Vagina (tissue), 2 donors: ENCODE results near the gene ITGBL1.

Experiments used
- POLR2A ChIP-seq, 2 donors: fragments of 450-650 bp; IDR thresholded peaks; one replicate each; pipeline ENCODE4 v1.6.1; 2017; ENCODE audit warnings: antibody characterized with exemption in 2 of 2, mild to moderate bottlenecking in 2 of 2, moderate library complexity in 2 of 2
- POLR2AphosphoS5 ChIP-seq, 2 donors: sonication (generic); formaldehyde crosslinking; IDR thresholded peaks; one replicate each; pipeline ENCODE4 v1.9.0; 2017; ENCODE audit warnings: antibody characterized with exemption in 2 of 2, mild to moderate bottlenecking in 2 of 2, low read depth in 1 of 2; ENCODE audit not compliant: insufficient read depth in 1 of 2
- TF ChIP-seq, protein P1 (sequence below), 3 experiments: fragments of 450-650 bp in 2 of 3; fragments of 200-600 bp in 1 of 3; sonication (generic) in 1 of 3; IDR thresholded peaks; one replicate each; pipeline ENCODE4 v1.5.1; 2017 to 2019; ENCODE audit warnings: antibody characterized with exemption in 3 of 3, mild to moderate bottlenecking in 2 of 3, moderate library complexity in 2 of 3

DNA sequence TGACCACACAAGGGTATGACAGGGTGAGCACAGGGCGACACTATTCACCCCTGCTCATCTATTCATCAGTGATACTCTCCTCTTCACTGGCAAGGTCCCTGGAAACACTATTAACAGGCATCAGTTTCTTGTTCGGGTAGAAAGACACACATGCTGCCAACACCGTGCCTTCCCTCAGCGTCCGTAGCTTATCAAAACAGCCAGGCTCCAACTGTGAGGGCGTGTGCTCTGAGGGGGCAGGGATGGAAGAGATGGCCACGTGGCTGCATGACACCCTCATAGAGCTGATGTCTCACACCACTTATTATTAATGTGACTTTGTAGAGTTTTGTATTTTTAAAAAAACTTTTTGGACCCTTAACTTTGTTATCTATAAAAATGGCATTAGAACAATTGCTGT, 160.3 kb downstream of the ITGBL1 start:
- TF ChIP-seq, protein P1, sequence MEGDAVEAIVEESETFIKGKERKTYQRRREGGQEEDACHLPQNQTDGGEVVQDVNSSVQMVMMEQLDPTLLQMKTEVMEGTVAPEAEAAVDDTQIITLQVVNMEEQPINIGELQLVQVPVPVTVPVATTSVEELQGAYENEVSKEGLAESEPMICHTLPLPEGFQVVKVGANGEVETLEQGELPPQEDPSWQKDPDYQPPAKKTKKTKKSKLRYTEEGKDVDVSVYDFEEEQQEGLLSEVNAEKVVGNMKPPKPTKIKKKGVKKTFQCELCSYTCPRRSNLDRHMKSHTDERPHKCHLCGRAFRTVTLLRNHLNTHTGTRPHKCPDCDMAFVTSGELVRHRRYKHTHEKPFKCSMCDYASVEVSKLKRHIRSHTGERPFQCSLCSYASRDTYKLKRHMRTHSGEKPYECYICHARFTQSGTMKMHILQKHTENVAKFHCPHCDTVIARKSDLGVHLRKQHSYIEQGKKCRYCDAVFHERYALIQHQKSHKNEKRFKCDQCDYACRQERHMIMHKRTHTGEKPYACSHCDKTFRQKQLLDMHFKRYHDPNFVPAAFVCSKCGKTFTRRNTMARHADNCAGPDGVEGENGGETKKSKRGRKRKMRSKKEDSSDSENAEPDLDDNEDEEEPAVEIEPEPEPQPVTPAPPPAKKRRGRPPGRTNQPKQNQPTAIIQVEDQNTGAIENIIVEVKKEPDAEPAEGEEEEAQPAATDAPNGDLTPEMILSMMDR (IDR thresholded peaks at IDR 0.05), result no peak
- no peak for TF ChIP-seq POLR2AphosphoS5 (IDR thresholded peaks at IDR 0.05; ENCODE audit: insufficient read depth in 1 of 2, low read depth in 1 of 2)
- TF ChIP-seq POLR2A (IDR thresholded peaks at IDR 0.05), result no peak
